Ascending aorta (tissue), 2 donors: ENCODE data around the gene ZSCAN18. TPM values are rescaled to one million over a fixed set of nuclear protein-coding genes. Genes with fewer than 3 reads are reported as not detected.

Source experiments
- DNase-seq, 2 donors: peaks; one replicate each; pipeline ENCODE4 v3.0.0-alpha.2; 2019; ENCODE audit warnings: low spot score in 2 of 2
- H3K27ac ChIP-seq, 2 donors: fragments of 200-600 bp; sonication (generic); one replicate each; pipeline ENCODE4 v1.5.1; 2016 to 2017; ENCODE audit warnings: mild to moderate bottlenecking in 1 of 2
- H3K27me3 ChIP-seq: fragments of 200-600 bp; sonication (generic); one replicate; pipeline ENCODE4 v1.5.1; 2017
- H3K36me3 ChIP-seq, 2 donors: fragments of 200-600 bp; sonication (generic); one replicate each; pipeline ENCODE4 v1.5.1; 2016
- H3K4me1 ChIP-seq, 2 donors: fragments of 200-600 bp; sonication (generic); one replicate each; pipeline ENCODE4 v1.5.1; 2016 to 2017; ENCODE audit warnings: mild to moderate bottlenecking in 1 of 2
- H3K4me3 ChIP-seq, 2 donors: fragments of 200-600 bp; sonication (generic); one replicate each; pipeline ENCODE4 v1.5.1; 2016 to 2017; ENCODE audit warnings: mild to moderate bottlenecking in 1 of 2
- H3K9me3 ChIP-seq, 2 donors: fragments of 200-600 bp; sonication (generic); one replicate each; pipeline ENCODE4 v1.5.1; 2016
- CTCF ChIP-seq, 3 experiments: fragments of 200-600 bp in 2 of 3; fragments of 450-650 bp in 1 of 3; sonication (generic) in 2 of 3; IDR thresholded peaks; one replicate each; pipeline ENCODE4 v1.5.1; 2016 to 2019; ENCODE audit warnings: antibody characterized with exemption in 3 of 3, mild to moderate bottlenecking in 1 of 3, moderate library complexity in 1 of 3
- intact Hi-C: fragments of 100-400 bp; cut with DNase I; formaldehyde crosslinking; loops from one replicate; pipeline ENCODE4 v1.15.1; 2023
- total RNA-seq: library from RNA; depleted of rRNA; stranded (reverse); fragments of >200 nt; gene quantifications from one replicate; pipeline ENCODE4 v1.1.0, GENCODE V29; 2016

ZSCAN18 gene
- total RNA-seq, 1 donor from 2014 or later = 181 TPM

DNA sequence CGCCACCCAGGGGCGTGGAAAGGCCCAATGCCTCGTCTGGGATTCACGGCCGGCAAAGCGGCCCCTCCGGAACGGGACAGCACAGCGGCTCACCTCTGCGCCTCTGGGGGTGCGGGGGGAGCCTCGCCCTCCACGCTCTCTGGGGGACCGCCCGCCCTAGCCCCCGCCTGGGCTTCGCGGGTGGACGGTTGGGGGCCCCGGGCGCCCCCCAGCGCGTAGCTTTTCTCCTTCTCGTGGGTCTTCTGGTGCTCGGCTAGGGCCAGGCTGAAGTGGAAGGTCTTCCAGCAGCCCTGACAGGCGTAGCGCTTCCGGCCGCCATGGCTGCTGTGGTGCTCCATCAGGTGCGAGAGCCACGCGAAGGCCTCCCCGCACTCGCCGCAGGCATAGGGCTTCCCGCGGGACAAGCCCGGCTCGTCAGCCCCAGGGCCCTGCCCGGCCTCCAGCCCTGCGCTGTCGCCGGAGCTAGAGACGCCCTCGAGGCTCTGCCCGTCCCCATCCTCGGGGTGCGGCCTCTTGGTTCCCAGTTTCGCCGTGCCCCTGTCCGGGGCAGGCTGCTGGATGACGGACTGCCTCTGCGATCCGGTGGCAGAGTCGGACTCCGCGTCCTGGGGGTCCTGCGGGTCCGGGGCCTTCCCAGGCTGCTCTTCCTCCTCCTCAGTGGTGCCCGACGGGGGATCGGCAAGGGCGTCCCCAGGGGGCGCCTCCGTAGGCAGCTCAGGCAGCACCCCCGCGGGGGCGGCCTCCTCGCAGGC, 13.3 kb downstream of the ZSCAN18 start:
- Histone ChIP-seq H3K4me3 (no peak overlapping the region), H3K27ac (no peak overlapping the region), H3K27me3 (no peaks in the 10 kb centered on the region), H3K9me3 (peaks cover 64 to 94% of the 10 kb centered on the region in 2 donors), H3K4me1 (no peaks in the 10 kb centered on the region), H3K36me3 (peaks cover 56 to 64% of the 10 kb centered on the region in 2 donors)
- DNase-seq = no peak
- intact Hi-C loops = no loop called here
- no peak for TF ChIP-seq CTCF (IDR thresholded peaks at IDR 0.05)

DNA sequence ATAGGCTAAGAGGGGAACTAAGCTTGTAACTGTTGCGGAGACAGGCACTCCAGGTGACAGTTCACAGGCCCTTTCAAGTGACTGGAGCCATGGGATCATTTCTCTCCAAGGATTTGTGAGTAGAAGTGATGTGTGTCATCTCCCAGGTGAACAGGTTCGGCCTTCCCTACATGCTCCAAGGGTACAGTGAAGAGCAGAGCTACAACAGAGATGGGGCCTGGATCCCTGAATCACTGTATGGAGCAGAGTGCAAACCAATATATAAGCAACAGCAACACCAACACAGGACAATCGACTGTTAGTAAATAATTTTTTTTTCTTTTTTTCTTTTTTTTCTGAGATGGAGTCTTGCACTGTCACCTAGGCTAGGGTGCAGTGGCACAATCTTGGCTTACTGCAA, 15.0 kb downstream of the ZSCAN18 start:
- H3K4me3 ChIP-seq = no peak overlapping the region
- intact Hi-C loops = no loop called here
- peaks cover 60 to 100% of the 10 kb centered on the region in 2 donors for H3K9me3 ChIP-seq
- no peak overlapping the region for H3K27ac ChIP-seq
- H3K27me3 ChIP-seq = no peaks in the 10 kb centered on the region
- H3K4me1 ChIP-seq = no peaks in the 10 kb centered on the region
- H3K36me3 ChIP-seq = peaks cover 46 to 54% of the 10 kb centered on the region in 2 donors
- DNase-seq = no peak
- no peak for TF ChIP-seq CTCF (IDR thresholded peaks at IDR 0.05)

DNA sequence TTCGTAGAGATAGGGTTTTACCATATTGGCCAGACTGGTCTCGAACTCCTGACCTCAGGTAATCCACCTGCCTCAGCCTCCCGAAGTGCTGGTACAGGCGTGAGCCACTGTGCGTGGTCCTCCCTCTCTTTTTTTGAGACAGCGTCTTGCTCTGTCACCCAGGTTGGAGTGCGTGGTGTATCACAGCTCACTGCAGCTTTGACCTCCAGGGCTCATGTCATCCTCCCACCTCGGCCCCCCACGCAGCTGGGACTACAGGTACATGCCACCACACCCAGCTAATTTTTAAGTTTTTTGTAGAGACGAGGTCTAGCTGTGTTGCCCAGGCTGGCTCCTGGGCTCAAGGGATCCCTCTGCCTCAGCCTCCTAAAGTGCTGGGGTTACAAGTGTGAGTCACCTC, 18.2 kb downstream of the ZSCAN18 start:
- intact Hi-C loops = no loop called here
- H3K27me3 ChIP-seq = no peaks in the 10 kb centered on the region
- no peak overlapping the region for H3K27ac ChIP-seq
- no peak for TF ChIP-seq CTCF (IDR thresholded peaks at IDR 0.05)
- peaks cover 47 to 100% of the 10 kb centered on the region in 2 donors for H3K9me3 ChIP-seq
- H3K4me1 ChIP-seq = no peaks in the 10 kb centered on the region
- DNase-seq = no peak
- H3K4me3 ChIP-seq = no peak overlapping the region
- H3K36me3 ChIP-seq = peaks cover 15 to 21% of the 10 kb centered on the region in 2 donors

GRCh38 chr19:58067240-58067912, 30.7 kb downstream of the ZSCAN18 start:
- no peaks in the 10 kb centered on the region for H3K4me1 ChIP-seq
- H3K4me3 ChIP-seq = no peak overlapping the region
- H3K9me3 ChIP-seq = peaks cover 78 to 91% of the 10 kb centered on the region in 2 donors
- intact Hi-C loops = no loop called here
- TF ChIP-seq CTCF (IDR thresholded peaks at IDR 0.05) = no peak
- no peak overlapping the region for H3K27ac ChIP-seq
- peaks cover 32 to 56% of the 10 kb centered on the region in 2 donors for H3K36me3 ChIP-seq
- no peaks in the 10 kb centered on the region for H3K27me3 ChIP-seq
- no peak for DNase-seq

- Histone ChIP-seq H3K27ac (no peak overlapping the region), H3K27me3 (no peaks in the 10 kb centered on the region), H3K4me3 (no peak overlapping the region), H3K9me3 (peaks cover 54 to 71% of the 10 kb centered on the region in 2 donors), H3K4me1 (peaks cover 0 to 4% of the 10 kb centered on the region in 2 donors), H3K36me3 (peaks cover 32 to 54% of the 10 kb centered on the region in 2 donors)
- TF ChIP-seq CTCF (IDR thresholded peaks at IDR 0.05) = no peak
- intact Hi-C loops = no loop called here
- DNase-seq = no peak
Observed at GRCh38 chr19:58063712-58064111, 34.3 kb downstream of the ZSCAN18 start.
